PC-3 (cell line): ENCODE data around the gene SEL1L2. TPM values are rescaled to one million over a fixed set of nuclear protein-coding genes. Genes with fewer than 3 reads are reported as not detected.

Experiments
- ATAC-seq: fragments of 200-7000 bp; cut with Tn5 transposase; 2 replicates; pipeline ENCODE4 v1.9.1; 2020; ENCODE audit warnings: mild to moderate bottlenecking, moderate library complexity
- BruUV-seq: library from RNA; stranded (reverse); fragments of 400-500 nt; replicated peaks from 2 replicates; lab custom pipeline; 2021; lab: Mats Ljungman, UMichigan
- CTCF ChIA-PET: fragments of 300-600 bp; sonication (Branson Sonifier 250); formaldehyde crosslinking; loops from one replicate; lab custom pipeline; 2022; ENCODE audit warnings: antibody characterized with exemption; lab: Charles Lee
- POLR2A ChIA-PET: fragments of 300-600 bp; sonication (Branson Sonifier 250); formaldehyde crosslinking; loops from one replicate; lab custom pipeline; 2022; ENCODE audit warnings: antibody characterized with exemption; ENCODE audit not compliant: unreplicated experiment; lab: Charles Lee
- DNase-seq: peaks from one replicate; pipeline ENCODE4 v3.0.0-alpha.2; 2015
- H2AFZ ChIP-seq: fragments of 300-600 bp; sonication (generic); 2 replicates; pipeline ENCODE4 v1.6.0; 2016; ENCODE audit warnings: antibody characterized with exemption, low read length
- H3F3A ChIP-seq: fragments of 300-600 bp; sonication (generic); one replicate; pipeline ENCODE4 v1.6.0; 2017; ENCODE audit warnings: antibody characterized with exemption, low read length, control low read depth, mild to moderate bottlenecking; ENCODE audit not compliant: unreplicated experiment
- H3K27ac ChIP-seq: fragments of 300-600 bp; sonication (generic); 2 replicates; pipeline ENCODE4 v1.5.1; 2016; ENCODE audit warnings: mild to moderate bottlenecking, low read length
- H3K27me3 ChIP-seq: fragments of 300-600 bp; sonication (generic); 2 replicates; pipeline ENCODE4 v1.6.1; 2016; ENCODE audit warnings: low read length, mixed read lengths
- H3K36me3 ChIP-seq: fragments of 300-600 bp; sonication (generic); 2 replicates; pipeline ENCODE4 v1.6.1; 2016; ENCODE audit warnings: low read depth, mixed run types, low read length, mixed read lengths
- H3K4me1 ChIP-seq: fragments of 300-600 bp; sonication (generic); 2 replicates; pipeline ENCODE4 v1.5.1; 2016; ENCODE audit warnings: low read length; ENCODE audit not compliant: insufficient read depth
- H3K4me2 ChIP-seq: fragments of 300-600 bp; sonication (generic); 2 replicates; pipeline ENCODE4 v1.6.0; 2016; ENCODE audit warnings: low read length
- H3K4me3 ChIP-seq: fragments of 300-600 bp; sonication (generic); 2 replicates; pipeline ENCODE4 v1.5.1; 2016; ENCODE audit warnings: mild to moderate bottlenecking, low read length, mixed read lengths
- H3K79me2 ChIP-seq: fragments of 300-600 bp; sonication (generic); 2 replicates; pipeline ENCODE4 v1.6.1; 2017; ENCODE audit warnings: low read length, mixed read lengths
- H3K9ac ChIP-seq: fragments of 300-600 bp; sonication (generic); 2 replicates; pipeline ENCODE4 v1.6.0; 2016; ENCODE audit warnings: mild to moderate bottlenecking, low read length
- H3K9me2 ChIP-seq: fragments of 300-600 bp; sonication (generic); replicated peaks from 2 replicates; pipeline ENCODE4 v1.6.1; 2016; ENCODE audit warnings: mixed run types, low read length, mixed read lengths
- H3K9me3 ChIP-seq: fragments of 300-600 bp; sonication (generic); 2 replicates; pipeline ENCODE4 v1.6.1; 2016; ENCODE audit warnings: low read length, mixed read lengths
- H4K20me1 ChIP-seq: fragments of 300-600 bp; sonication (generic); 2 replicates; pipeline ENCODE4 v1.6.1; 2016; ENCODE audit warnings: low read length, mixed read lengths
- EZH2 ChIP-seq: fragments of 300-600 bp; sonication (generic); IDR thresholded peaks from one replicate; pipeline ENCODE4 v1.6.1; 2017; ENCODE audit warnings: antibody characterized with exemption, mild to moderate bottlenecking, low read length; ENCODE audit not compliant: unreplicated experiment
- EZH2phosphoT487 ChIP-seq: fragments of 300-600 bp; sonication (generic); IDR thresholded peaks from 2 replicates; pipeline ENCODE4 v1.6.1; 2018; ENCODE audit warnings: mild to moderate bottlenecking, antibody characterized with exemption, low read length, borderline replicate concordance
- intact Hi-C: fragments of 100-400 bp; cut with micrococcal nuclease; formaldehyde crosslinking; loops from 2 replicates; pipeline ENCODE4 v1.9.0; 2023
- total RNA-seq: library from RNA; depleted of rRNA; stranded (reverse); fragments of >200 nt; gene quantifications from 2 replicates; pipeline ENCODE4 v1.2.3, GENCODE V29; 2014
- TF ChIP-seq, protein P1 (sequence below): fragments of 300-600 bp; sonication (generic); conservative IDR thresholded peaks from 2 replicates; pipeline ENCODE4 v1.5.1; 2017; ENCODE audit warnings: antibody characterized with exemption, low read depth, mild to moderate bottlenecking, low read length

Gene SEL1L2
- total RNA-seq, 1 experiment from 2014 or later = not detected

DNA sequence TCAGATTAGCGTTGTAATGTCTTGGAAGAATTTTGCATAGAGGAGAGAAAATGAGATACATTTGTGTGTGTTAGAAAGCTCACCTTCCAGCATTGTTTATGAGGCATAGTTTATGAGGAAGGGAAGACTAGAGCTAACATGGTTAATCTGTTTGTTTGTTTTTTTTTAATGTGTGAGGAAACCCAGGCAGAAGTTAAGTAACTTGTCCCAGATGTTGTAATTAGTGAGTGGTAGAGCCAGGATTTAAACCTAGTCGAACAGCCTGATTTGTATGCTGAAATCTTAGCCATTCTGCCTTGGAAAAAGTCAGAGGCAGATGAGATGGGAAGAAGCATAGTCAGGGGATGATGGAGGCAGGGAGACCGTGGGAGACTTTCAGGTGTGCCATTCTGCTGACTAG lies 176.5 kb downstream of the SEL1L2 start:
- Histone ChIP-seq H3K27ac (no peak overlapping the region), H3K9me3 (no peaks in the 10 kb centered on the region), H4K20me1 (no peaks in the 10 kb centered on the region), H3F3A (no peaks in the 10 kb centered on the region), H3K9ac (no peak overlapping the region), H3K36me3 (peaks cover 78% of the 10 kb centered on the region), H3K4me1 (peaks cover 19% of the 10 kb centered on the region), H3K79me2 (no peaks in the 10 kb centered on the region), H3K4me3 (no peak overlapping the region), H3K9me2 (no peaks in the 10 kb centered on the region), H2AFZ (no peak overlapping the region), H3K4me2 (no peak overlapping the region), H3K27me3 (no peaks in the 10 kb centered on the region)
- intact Hi-C loops = no loop called here
- CTCF ChIA-PET = interaction anchor here (0.6 kb wide), 1 partner anchor 153 kb away, joined by 3 read pairs; no protein-coding TSS in a partner anchor
- POLR2A ChIA-PET = no interaction called here
- TF ChIP-seq EZH2 = no peak
- TF ChIP-seq, protein P1, sequence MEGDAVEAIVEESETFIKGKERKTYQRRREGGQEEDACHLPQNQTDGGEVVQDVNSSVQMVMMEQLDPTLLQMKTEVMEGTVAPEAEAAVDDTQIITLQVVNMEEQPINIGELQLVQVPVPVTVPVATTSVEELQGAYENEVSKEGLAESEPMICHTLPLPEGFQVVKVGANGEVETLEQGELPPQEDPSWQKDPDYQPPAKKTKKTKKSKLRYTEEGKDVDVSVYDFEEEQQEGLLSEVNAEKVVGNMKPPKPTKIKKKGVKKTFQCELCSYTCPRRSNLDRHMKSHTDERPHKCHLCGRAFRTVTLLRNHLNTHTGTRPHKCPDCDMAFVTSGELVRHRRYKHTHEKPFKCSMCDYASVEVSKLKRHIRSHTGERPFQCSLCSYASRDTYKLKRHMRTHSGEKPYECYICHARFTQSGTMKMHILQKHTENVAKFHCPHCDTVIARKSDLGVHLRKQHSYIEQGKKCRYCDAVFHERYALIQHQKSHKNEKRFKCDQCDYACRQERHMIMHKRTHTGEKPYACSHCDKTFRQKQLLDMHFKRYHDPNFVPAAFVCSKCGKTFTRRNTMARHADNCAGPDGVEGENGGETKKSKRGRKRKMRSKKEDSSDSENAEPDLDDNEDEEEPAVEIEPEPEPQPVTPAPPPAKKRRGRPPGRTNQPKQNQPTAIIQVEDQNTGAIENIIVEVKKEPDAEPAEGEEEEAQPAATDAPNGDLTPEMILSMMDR = no peak
- ATAC-seq = no peak
- no TSS peak for BruUV-seq
- DNase-seq = no peak

DNA sequence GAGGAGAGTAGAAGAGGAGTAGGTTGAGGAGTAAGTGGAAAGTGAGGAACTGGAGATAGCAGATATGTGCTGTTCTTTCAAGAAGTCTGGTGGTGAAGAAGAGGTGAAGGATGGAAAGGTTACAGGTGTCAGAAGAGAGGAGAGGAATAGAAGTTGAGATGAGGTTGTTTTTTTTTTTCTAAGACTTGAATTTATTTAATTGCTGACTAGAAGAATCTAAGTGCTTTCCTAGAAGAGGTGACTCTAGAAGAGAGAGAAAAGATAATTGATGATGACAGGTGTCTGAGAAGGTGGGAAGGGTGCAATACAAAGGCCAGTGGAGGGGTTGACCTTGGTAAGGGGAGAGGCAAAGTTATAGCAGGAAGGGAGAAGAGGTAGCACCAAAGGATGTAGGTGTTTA lies 180.0 kb downstream of the SEL1L2 start:
- ChIA-PET POLR2A (no interaction called here), CTCF (no interaction called here)
- BruUV-seq = no TSS peak
- intact Hi-C loops = no loop called here
- Histone ChIP-seq H3K27me3 (no peaks in the 10 kb centered on the region), H3K79me2 (no peaks in the 10 kb centered on the region), H3K4me3 (no peak overlapping the region), H3K9me2 (no peaks in the 10 kb centered on the region), H3F3A (no peaks in the 10 kb centered on the region), H3K27ac (no peak overlapping the region), H3K9ac (no peak overlapping the region), H2AFZ (no peak overlapping the region), H3K4me2 (no peak overlapping the region), H3K9me3 (no peaks in the 10 kb centered on the region), H4K20me1 (no peaks in the 10 kb centered on the region), H3K36me3 (peaks cover 72% of the 10 kb centered on the region), H3K4me1 (no peaks in the 10 kb centered on the region)
- TF ChIP-seq, protein P1 = no peak
- TF ChIP-seq EZH2phosphoT487 (no peak), EZH2 (no peak)
- DNase-seq (no peak), ATAC-seq (no peak)

DNA sequence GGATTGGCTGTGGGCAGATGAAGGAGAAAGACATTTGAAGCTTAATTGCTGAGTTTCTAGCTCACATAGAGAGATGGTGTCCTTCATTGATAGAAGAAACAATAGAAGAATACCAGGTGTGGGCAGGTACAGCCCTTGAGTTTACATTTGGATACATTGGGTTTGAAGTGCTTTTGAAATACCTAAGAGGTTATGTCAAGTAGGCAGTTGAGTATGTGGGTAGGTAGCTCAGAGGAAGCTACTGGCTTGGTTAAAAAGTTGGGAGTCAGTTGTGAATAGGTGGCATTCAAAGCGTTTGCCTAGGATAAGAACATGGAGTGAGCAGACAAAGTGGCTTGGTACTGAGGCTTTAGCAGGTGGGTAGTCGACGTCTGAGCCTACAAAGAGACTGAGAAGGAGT lies 180.6 kb downstream of the SEL1L2 start:
- Histone ChIP-seq H3K79me2 (no peaks in the 10 kb centered on the region), H3K4me2 (no peak overlapping the region), H3K9me2 (no peaks in the 10 kb centered on the region), H3K36me3 (peaks cover 70% of the 10 kb centered on the region), H2AFZ (no peak overlapping the region), H4K20me1 (no peaks in the 10 kb centered on the region), H3K9ac (no peak overlapping the region), H3K27me3 (no peaks in the 10 kb centered on the region), H3K4me1 (no peaks in the 10 kb centered on the region), H3K27ac (no peak overlapping the region), H3K9me3 (no peaks in the 10 kb centered on the region), H3K4me3 (no peak overlapping the region), H3F3A (no peaks in the 10 kb centered on the region)
- POLR2A ChIA-PET = no interaction called here
- no TSS peak for BruUV-seq
- TF ChIP-seq EZH2 (no peak), EZH2phosphoT487 (no peak)
- TF ChIP-seq, protein P1 = no peak
- ATAC-seq (no peak), DNase-seq (no peak)
- CTCF ChIA-PET = no interaction called here
- intact Hi-C loops = no loop called here
